ENCODE measurements around the gene MICAL3. TPM values are rescaled to one million over a fixed set of nuclear protein-coding genes. Genes with fewer than 3 reads are reported as not detected.
A peak's percentile ranks its signal among the peaks of the same experiment; 100 is the strongest.

The MICAL3 gene
- polyA plus RNA-seq, 3 donors: 0.23 to 0.84 TPM; not detected in 1

DNA sequence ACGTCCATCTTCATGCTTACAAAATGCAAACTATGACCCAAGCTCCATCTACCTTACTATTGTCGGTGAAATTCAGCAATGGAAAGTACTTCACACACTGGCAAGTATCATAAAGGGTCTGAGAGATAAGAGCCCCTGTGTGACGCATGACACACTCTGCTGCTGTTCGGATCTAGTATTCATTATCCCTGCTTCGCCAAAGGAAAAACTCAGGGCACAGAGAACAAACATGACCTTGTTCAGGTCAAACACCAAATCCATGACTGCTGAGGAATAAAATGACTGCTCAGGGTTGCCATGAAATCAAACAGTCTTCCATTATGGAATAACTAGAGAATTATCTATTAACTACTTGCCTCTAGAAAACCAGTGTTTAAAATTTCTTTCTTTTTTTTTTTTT lies 73.0 kb downstream of the MICAL3 start:
- Histone ChIP-seq H4K20me1 (ENCODE audit: insufficient read depth, low read length) (no peaks in the 10 kb centered on the region), H2AFZ (ENCODE audit: insufficient read depth, low read depth, low read length, poor library complexity, severe bottlenecking) (no peak overlapping the region), H3K79me2 (ENCODE audit: insufficient read depth, low read length) (no peaks in the 10 kb centered on the region), H3K4me3 (replicated peaks in 1 of 3; ENCODE audit: low read depth in 2 of 3, low read length in 3 of 3) (no peak overlapping the region), H3K4me2 (replicated peaks; ENCODE audit: extremely low read depth, low read length, poor library complexity, severe bottlenecking) (no peak overlapping the region), H3K27me3 (ENCODE audit: control insufficient read depth in 2 of 2, insufficient read depth in 2 of 2, low read length in 2 of 2) (no peaks in the 10 kb centered on the region), H3K36me3 (replicated peaks in 1 of 2; ENCODE audit: control insufficient read depth in 1 of 2, insufficient read depth in 2 of 2, low read length in 2 of 2) (no peaks in the 10 kb centered on the region), H3K4me1 (ENCODE audit: control insufficient read depth in 1 of 2, insufficient read depth in 2 of 2, low read length in 2 of 2) (no peaks in the 10 kb centered on the region), H3K9me3 (replicated peaks in 1 of 2; ENCODE audit: control insufficient read depth in 1 of 2, insufficient read depth in 1 of 2, low read length in 2 of 2) (no peaks in the 10 kb centered on the region), H3K27ac (ENCODE audit: low read depth in 1 of 2, low read length in 2 of 2) (no peak overlapping the region), H3K9ac (ENCODE audit: insufficient read depth, low read length, poor library complexity, severe bottlenecking) (no peak overlapping the region)
- no peak for DNase-seq
- peaks cover 0 to 3% (median 0%) of the 10 kb centered on the region in 7 donors for H3K9me3 Mint-ChIP-seq
- no peaks in the 10 kb centered on the region for H3K36me3 Mint-ChIP-seq
- WGBS (ENCODE audit: insufficient coverage): 95% methylated on average over 5 of the region's 5 CpGs
- intact Hi-C loops (cut with micrococcal nuclease): no loop called here
- peaks cover 0 to 2% (median 0%) of the 10 kb centered on the region in 3 donors for H3K27me3 Mint-ChIP-seq (ENCODE audit: low read depth in 3 of 3)
- peaks cover 7% of the 10 kb centered on the region for H3K4me1 Mint-ChIP-seq
- no peak overlapping the region for H3K27ac Mint-ChIP-seq
- TF ChIP-seq, protein P1, sequence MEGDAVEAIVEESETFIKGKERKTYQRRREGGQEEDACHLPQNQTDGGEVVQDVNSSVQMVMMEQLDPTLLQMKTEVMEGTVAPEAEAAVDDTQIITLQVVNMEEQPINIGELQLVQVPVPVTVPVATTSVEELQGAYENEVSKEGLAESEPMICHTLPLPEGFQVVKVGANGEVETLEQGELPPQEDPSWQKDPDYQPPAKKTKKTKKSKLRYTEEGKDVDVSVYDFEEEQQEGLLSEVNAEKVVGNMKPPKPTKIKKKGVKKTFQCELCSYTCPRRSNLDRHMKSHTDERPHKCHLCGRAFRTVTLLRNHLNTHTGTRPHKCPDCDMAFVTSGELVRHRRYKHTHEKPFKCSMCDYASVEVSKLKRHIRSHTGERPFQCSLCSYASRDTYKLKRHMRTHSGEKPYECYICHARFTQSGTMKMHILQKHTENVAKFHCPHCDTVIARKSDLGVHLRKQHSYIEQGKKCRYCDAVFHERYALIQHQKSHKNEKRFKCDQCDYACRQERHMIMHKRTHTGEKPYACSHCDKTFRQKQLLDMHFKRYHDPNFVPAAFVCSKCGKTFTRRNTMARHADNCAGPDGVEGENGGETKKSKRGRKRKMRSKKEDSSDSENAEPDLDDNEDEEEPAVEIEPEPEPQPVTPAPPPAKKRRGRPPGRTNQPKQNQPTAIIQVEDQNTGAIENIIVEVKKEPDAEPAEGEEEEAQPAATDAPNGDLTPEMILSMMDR (IDR thresholded peaks at IDR 0.05): no peak
- no peak overlapping the region for H3K4me3 Mint-ChIP-seq

DNA sequence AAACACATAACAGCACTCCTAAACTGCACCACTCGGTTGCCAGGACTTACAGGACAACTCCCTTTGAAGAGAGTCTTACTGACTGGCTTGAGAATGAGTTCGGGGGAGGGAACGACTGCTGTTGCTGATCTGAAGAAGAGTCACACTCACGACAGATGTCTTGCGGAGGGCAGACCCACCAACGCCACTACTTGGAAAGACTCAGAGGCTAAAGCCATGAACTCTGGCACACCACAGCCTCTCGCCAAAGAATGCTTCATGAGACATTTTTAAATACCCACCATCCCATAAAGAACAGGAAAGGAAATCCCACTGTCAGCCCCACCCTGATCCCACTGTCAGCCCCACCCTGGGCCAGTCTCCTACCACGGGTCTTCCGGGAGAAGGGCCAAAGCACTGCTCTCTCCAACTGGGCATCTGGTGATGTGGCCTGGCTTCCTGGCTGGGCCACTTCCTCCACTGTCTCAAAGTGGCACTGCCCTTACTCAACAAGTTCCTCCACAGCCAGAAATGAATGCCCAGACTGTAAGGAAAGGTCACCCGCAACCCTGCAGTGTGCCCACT lies 73.6 kb downstream of the MICAL3 start:
- Histone ChIP-seq H4K20me1 (ENCODE audit: insufficient read depth, low read length) (no peaks in the 10 kb centered on the region), H3K4me1 (ENCODE audit: control insufficient read depth in 1 of 2, insufficient read depth in 2 of 2, low read length in 2 of 2) (no peaks in the 10 kb centered on the region), H3K9ac (ENCODE audit: insufficient read depth, low read length, poor library complexity, severe bottlenecking) (no peak overlapping the region), H2AFZ (ENCODE audit: insufficient read depth, low read depth, low read length, poor library complexity, severe bottlenecking) (no peak overlapping the region), H3K9me3 (replicated peaks in 1 of 2; ENCODE audit: control insufficient read depth in 1 of 2, insufficient read depth in 1 of 2, low read length in 2 of 2) (no peaks in the 10 kb centered on the region), H3K79me2 (ENCODE audit: insufficient read depth, low read length) (no peaks in the 10 kb centered on the region), H3K4me2 (replicated peaks; ENCODE audit: extremely low read depth, low read length, poor library complexity, severe bottlenecking) (no peak overlapping the region), H3K27ac (ENCODE audit: low read depth in 1 of 2, low read length in 2 of 2) (no peak overlapping the region), H3K4me3 (replicated peaks in 1 of 3; ENCODE audit: low read depth in 2 of 3, low read length in 3 of 3) (no peak overlapping the region), H3K27me3 (ENCODE audit: control insufficient read depth in 2 of 2, insufficient read depth in 2 of 2, low read length in 2 of 2) (no peaks in the 10 kb centered on the region), H3K36me3 (replicated peaks in 1 of 2; ENCODE audit: control insufficient read depth in 1 of 2, insufficient read depth in 2 of 2, low read length in 2 of 2) (no peaks in the 10 kb centered on the region)
- Mint-ChIP-seq H3K36me3 (no peaks in the 10 kb centered on the region), H3K27ac (peak overlapping the region in 1 of 7 donors; percentile 22), H3K4me1 (peaks cover 7% of the 10 kb centered on the region), H3K27me3 (ENCODE audit: low read depth in 3 of 3) (peaks cover 0 to 2% (median 0%) of the 10 kb centered on the region in 3 donors), H3K9me3 (peaks cover 0 to 3% (median 0%) of the 10 kb centered on the region in 7 donors), H3K4me3 (no peak overlapping the region)
- TF ChIP-seq, protein P1 (IDR thresholded peaks at IDR 0.05): no peak
- no peak for DNase-seq
- intact Hi-C loops (cut with micrococcal nuclease): no loop called here
- 90% methylated on average over 8 of the region's 10 CpGs for WGBS (ENCODE audit: insufficient coverage)

All from CD14-positive monocyte (primary cell).